ENCODE results near the gene NUP54.

DNA sequence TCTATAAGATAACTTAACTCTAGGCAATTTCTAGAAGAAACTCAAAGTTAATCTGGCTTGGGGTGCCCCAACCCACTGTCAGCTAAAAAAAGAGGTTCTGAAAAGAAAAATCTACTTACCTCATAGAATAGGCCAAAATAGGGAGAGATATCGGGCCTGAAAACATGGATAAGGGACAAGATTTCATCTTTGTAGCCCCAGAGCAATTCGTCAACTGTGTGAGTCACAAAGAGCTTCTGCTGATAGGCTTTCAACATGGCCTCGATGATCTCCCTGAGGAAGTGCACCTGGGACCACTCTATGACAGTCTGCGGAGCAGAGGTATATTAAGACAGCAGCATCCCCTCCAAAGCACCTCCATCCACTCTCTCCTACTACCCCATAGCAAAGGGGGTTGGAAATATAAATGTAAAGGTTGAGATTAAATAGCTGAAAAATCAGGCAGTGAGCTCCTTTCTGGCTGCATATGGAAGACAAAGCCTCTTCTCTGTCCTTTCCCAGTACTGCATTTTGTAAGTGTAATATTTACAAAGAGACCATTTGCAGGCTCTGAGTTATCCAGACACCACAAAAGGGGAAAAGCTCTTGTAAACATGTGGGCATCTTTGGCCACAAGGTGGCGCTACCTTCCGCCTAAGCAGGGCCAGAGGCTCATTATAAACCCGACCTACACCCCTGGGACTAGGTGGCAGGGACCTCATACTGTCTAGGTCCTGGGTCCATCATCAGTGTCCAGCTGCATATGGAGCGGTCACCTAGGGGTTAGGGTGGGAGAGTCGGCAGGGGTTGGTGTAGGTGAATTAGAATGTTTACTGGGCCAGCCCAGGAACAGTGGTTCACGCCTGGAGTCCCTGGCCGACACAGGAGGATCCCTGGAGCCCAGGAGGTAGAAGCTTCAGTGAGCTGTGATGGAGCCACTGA lies 31.5 kb upstream of the NUP54 start:
- TF ChIP-seq EP300 (IDR thresholded peaks at IDR 0.05) (no peak), KDM5A (IDR thresholded peaks at IDR 0.05) (no peak), EHF (CRISPR knock-in tag; IDR thresholded peaks at IDR 0.05) (no peak)
- TF ChIP-seq, protein P1, sequence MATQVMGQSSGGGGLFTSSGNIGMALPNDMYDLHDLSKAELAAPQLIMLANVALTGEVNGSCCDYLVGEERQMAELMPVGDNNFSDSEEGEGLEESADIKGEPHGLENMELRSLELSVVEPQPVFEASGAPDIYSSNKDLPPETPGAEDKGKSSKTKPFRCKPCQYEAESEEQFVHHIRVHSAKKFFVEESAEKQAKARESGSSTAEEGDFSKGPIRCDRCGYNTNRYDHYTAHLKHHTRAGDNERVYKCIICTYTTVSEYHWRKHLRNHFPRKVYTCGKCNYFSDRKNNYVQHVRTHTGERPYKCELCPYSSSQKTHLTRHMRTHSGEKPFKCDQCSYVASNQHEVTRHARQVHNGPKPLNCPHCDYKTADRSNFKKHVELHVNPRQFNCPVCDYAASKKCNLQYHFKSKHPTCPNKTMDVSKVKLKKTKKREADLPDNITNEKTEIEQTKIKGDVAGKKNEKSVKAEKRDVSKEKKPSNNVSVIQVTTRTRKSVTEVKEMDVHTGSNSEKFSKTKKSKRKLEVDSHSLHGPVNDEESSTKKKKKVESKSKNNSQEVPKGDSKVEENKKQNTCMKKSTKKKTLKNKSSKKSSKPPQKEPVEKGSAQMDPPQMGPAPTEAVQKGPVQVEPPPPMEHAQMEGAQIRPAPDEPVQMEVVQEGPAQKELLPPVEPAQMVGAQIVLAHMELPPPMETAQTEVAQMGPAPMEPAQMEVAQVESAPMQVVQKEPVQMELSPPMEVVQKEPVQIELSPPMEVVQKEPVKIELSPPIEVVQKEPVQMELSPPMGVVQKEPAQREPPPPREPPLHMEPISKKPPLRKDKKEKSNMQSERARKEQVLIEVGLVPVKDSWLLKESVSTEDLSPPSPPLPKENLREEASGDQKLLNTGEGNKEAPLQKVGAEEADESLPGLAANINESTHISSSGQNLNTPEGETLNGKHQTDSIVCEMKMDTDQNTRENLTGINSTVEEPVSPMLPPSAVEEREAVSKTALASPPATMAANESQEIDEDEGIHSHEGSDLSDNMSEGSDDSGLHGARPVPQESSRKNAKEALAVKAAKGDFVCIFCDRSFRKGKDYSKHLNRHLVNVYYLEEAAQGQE (IDR thresholded peaks at IDR 0.05), result no peak
- TF ChIP-seq, protein P2, sequence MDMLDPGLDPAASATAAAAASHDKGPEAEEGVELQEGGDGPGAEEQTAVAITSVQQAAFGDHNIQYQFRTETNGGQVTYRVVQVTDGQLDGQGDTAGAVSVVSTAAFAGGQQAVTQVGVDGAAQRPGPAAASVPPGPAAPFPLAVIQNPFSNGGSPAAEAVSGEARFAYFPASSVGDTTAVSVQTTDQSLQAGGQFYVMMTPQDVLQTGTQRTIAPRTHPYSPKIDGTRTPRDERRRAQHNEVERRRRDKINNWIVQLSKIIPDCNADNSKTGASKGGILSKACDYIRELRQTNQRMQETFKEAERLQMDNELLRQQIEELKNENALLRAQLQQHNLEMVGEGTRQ (IDR thresholded peaks at IDR 0.05), result no peak

Measured in A549 (cell line).